Activated B cell treated with CpG ODN at 0.5 μM for 24 hours (primary cell): ENCODE results near the gene TOX4. TPM values are rescaled to one million over a fixed set of nuclear protein-coding genes. Genes with fewer than 3 reads are reported as not detected.

Experiments
- ATAC-seq: fragments of 200-7000 bp; cut with Tn5 transposase; one replicate; pipeline ENCODE4 v1.10.0; 2021; ENCODE audit warnings: low read depth, mild to moderate bottlenecking, moderate library complexity
- CTCF ChIA-PET: fragments of 350-600 bp; sonication (Branson Sonifier 250); formaldehyde crosslinking; loops from one replicate; lab custom pipeline; 2021; ENCODE audit warnings: antibody characterized with exemption; lab: Charles Lee
- POLR2A ChIA-PET: fragments of 350-600 bp; sonication (Branson Sonifier 250); formaldehyde crosslinking; loops from one replicate; lab custom pipeline; 2021; ENCODE audit warnings: antibody characterized with exemption; lab: Charles Lee
- DNase-seq: peaks from one replicate; pipeline ENCODE4 v3.0.0; 2022
- H3K27ac Mint-ChIP-seq: one replicate; pipeline ENCODE4 v1.8.0; 2020; ENCODE audit warnings: mixed read lengths
- H3K27me3 Mint-ChIP-seq: one replicate; pipeline ENCODE4 v1.8.0; 2021; ENCODE audit warnings: mixed read lengths
- H3K36me3 Mint-ChIP-seq: one replicate; pipeline ENCODE4 v1.8.0; 2021; ENCODE audit warnings: low read depth, mixed read lengths
- H3K4me1 Mint-ChIP-seq: one replicate; pipeline ENCODE4 v1.8.0; 2021; ENCODE audit warnings: mixed read lengths
- H3K4me3 Mint-ChIP-seq: one replicate; pipeline ENCODE4 v1.8.0; 2020; ENCODE audit warnings: mild to moderate bottlenecking, mixed read lengths
- H3K9me3 Mint-ChIP-seq: one replicate; pipeline ENCODE4 v1.8.0; 2020; ENCODE audit warnings: mixed read lengths
- CTCF ChIP-seq: fragments of 200-600 bp; IDR thresholded peaks from one replicate; pipeline ENCODE4 v1.8.0; 2022; ENCODE audit warnings: antibody characterized with exemption, mild to moderate bottlenecking
- intact Hi-C: fragments of 100-400 bp; cut with micrococcal nuclease; formaldehyde crosslinking; loops from one replicate; pipeline ENCODE4 v1.15.1; 2024
- total RNA-seq: library from RNA; stranded (reverse); gene quantifications from 2 replicates; pipeline ENCODE4 v1.2.3, GENCODE V29; 2022

The TOX4 gene
- 77.2 and 81.4 TPM in 2 replicates for total RNA-seq

- no peak for TF ChIP-seq CTCF
- CTCF ChIA-PET, result interaction anchor here (0.6 to 1.3 kb wide), 5 partner anchors 12 to 982 kb away, joined by 3 to 4 read pairs (median 3); partner anchors contain the start of genes CHD8 and METTL3
- H3K4me1 Mint-ChIP-seq, result peaks cover 37% of the 10 kb centered on the region
- intact Hi-C loops, result loop anchor here (1.0 to 2.0 kb wide), 7 partner anchors 21 to 1064 kb away; partner anchors contain the start of genes CHD8, HNRNPC, METTL3 and SUPT16H
- peak within 1 kb of the TSS; percentile 95 for H3K27ac Mint-ChIP-seq
- ATAC-seq, result peak; percentile 96
- peak within 1 kb of the TSS; percentile 99 for H3K4me3 Mint-ChIP-seq
- POLR2A ChIA-PET, result interaction anchor here (0.6 to 5.3 kb wide), 10 partner anchors 14 to 1618 kb away, joined by 3 to 35 read pairs (median 6); partner anchors contain the start of genes C14orf119, CHD8, METTL3 and SUPT16H
- H3K36me3 Mint-ChIP-seq, result peaks cover 55% of the 10 kb centered on the region
- H3K27me3 Mint-ChIP-seq, result no peaks in the 10 kb centered on the region
- DNase-seq, result peak; percentile 84
- no peaks in the 10 kb centered on the region for H3K9me3 Mint-ChIP-seq
Observed at GRCh38 chr14:21476925-21477681, at the start of gene TOX4, which contains the start of gene RAB2B. Gene TOX4, plus strand, starts transcription at chr14:21477195. Its CDS starts 84 bp downstream, at chr14:21477279. Gene RAB2B, minus strand, starts transcription at chr14:21476959. Its CDS starts 87 bp downstream, at chr14:21476872.

- TF ChIP-seq CTCF, result no peak
- ChIA-PET POLR2A (no interaction called here), CTCF (no interaction called here)
- no peak overlapping the region for H3K4me3 Mint-ChIP-seq
- no peak overlapping the region for H3K27ac Mint-ChIP-seq
- H3K9me3 Mint-ChIP-seq, result no peaks in the 10 kb centered on the region
- peaks cover 80% of the 10 kb centered on the region for H3K36me3 Mint-ChIP-seq
- intact Hi-C loops, result no loop called here
- no peak for DNase-seq
- peaks cover 4% of the 10 kb centered on the region for H3K4me1 Mint-ChIP-seq
- no peaks in the 10 kb centered on the region for H3K27me3 Mint-ChIP-seq
- ATAC-seq, result no peak
Observed at GRCh38 chr14:21428930-21429329, 48.1 kb upstream of the TOX4 start.

GRCh38 chr14:21431126-21431525, 45.9 kb upstream of the TOX4 start:
- H3K4me1 Mint-ChIP-seq, result peaks cover 24% of the 10 kb centered on the region
- intact Hi-C loops, result no loop called here
- ChIA-PET CTCF (no interaction called here), POLR2A (no interaction called here)
- ATAC-seq (no peak), DNase-seq (no peak)
- H3K9me3 Mint-ChIP-seq, result no peaks in the 10 kb centered on the region
- no peak overlapping the region for H3K4me3 Mint-ChIP-seq
- TF ChIP-seq CTCF, result no peak
- peaks cover 63% of the 10 kb centered on the region for H3K36me3 Mint-ChIP-seq
- H3K27me3 Mint-ChIP-seq, result no peaks in the 10 kb centered on the region
- H3K27ac Mint-ChIP-seq, result no peak overlapping the region

- no peak for DNase-seq
- CTCF ChIA-PET, result interaction anchor here (2.2 kb wide), 1 partner anchor 19 kb away, joined by 23 read pairs; the partner anchor contains the start of gene CHD8
- intact Hi-C loops, result loop anchor here (1.0 kb wide), 5 partner anchors 20 to 121 kb away; partner anchors contain the start of genes CHD8, METTL3, SUPT16H and TOX4
- Mint-ChIP-seq H3K27me3 (no peaks in the 10 kb centered on the region), H3K9me3 (no peaks in the 10 kb centered on the region), H3K27ac (peak overlapping the region; percentile 87), H3K4me3 (peak overlapping the region; percentile 84), H3K4me1 (peaks cover 56% of the 10 kb centered on the region), H3K36me3 (peaks cover 21% of the 10 kb centered on the region)
- TF ChIP-seq CTCF, result no peak
- POLR2A ChIA-PET, result interaction anchor here (0.6 to 3.8 kb wide), 12 partner anchors 8 to 334 kb away, joined by 3 to 139 read pairs (median 8); partner anchors contain the start of genes CHD8, METTL3, RAB2B and SUPT16H
- ATAC-seq, result peak; percentile 9
Observed at GRCh38 chr14:21436567-21437062, 40.4 kb upstream of the TOX4 start.
